GM23338 (cell line): Measurements from ENCODE around the gene EFEMP1. TPM values are rescaled to one million over a fixed set of nuclear protein-coding genes. Genes with fewer than 3 reads are reported as not detected.
"Not testable (repeated sequence)": the region's sequence is repeated elsewhere in the genome, so short reads cannot be mapped to it uniquely, and the experiment has no call there.

Experiments
- ATAC-seq: fragments of 200-7000 bp; cut with Tn5 transposase; 3 replicates; pipeline ENCODE4 v1.9.1; 2020
- DNase-seq: peaks from one replicate; pipeline ENCODE4 v3.0.0-alpha.2; 2015; ENCODE audit warnings: low spot score
- H2AFZ ChIP-seq: fragments of 200-600 bp; sonication (generic); 2 replicates; pipeline ENCODE4 v1.8.0; 2016; ENCODE audit warnings: antibody characterized with exemption, mild to moderate bottlenecking, moderate library complexity
- H3F3A ChIP-seq: fragments of 200-600 bp; sonication (generic); replicated peaks from 2 replicates; pipeline ENCODE4 v1.8.0; 2017; ENCODE audit warnings: antibody characterized with exemption, mixed run types, low read depth
- H3K27ac ChIP-seq: fragments of 200-600 bp; sonication (generic); 2 replicates; pipeline ENCODE4 v1.6.1; 2016; ENCODE audit warnings: low read depth
- H3K27me3 ChIP-seq: fragments of 200-600 bp; sonication (generic); 2 replicates; pipeline ENCODE4 v1.8.0; 2016; ENCODE audit warnings: mild to moderate bottlenecking, mixed run types, moderate library complexity; ENCODE audit not compliant: insufficient read depth
- H3K36me3 ChIP-seq: fragments of 200-600 bp; sonication (generic); 2 replicates; pipeline ENCODE4 v1.8.0; 2016; ENCODE audit warnings: mild to moderate bottlenecking; ENCODE audit not compliant: insufficient read depth
- H3K4me1 ChIP-seq: fragments of 200-600 bp; sonication (generic); 2 replicates; pipeline ENCODE4 v1.8.0; 2016; ENCODE audit warnings: mild to moderate bottlenecking, moderate library complexity; ENCODE audit not compliant: insufficient read depth
- H3K4me2 ChIP-seq: fragments of 200-600 bp; sonication (generic); 2 replicates; pipeline ENCODE4 v1.7.1; 2017; ENCODE audit warnings: mixed run types
- H3K4me3 ChIP-seq: fragments of 200-600 bp; sonication (generic); 2 replicates; pipeline ENCODE4 v1.6.1; 2016; ENCODE audit warnings: mixed run types
- H3K79me2 ChIP-seq: fragments of 200-600 bp; sonication (generic); replicated peaks from 2 replicates; pipeline ENCODE4 v1.8.0; 2017; ENCODE audit warnings: mild to moderate bottlenecking; ENCODE audit not compliant: insufficient read depth
- H3K9me2 ChIP-seq: fragments of 200-600 bp; sonication (generic); 2 replicates; pipeline ENCODE4 v1.8.0; 2017; ENCODE audit not compliant: insufficient read depth
- H4K20me1 ChIP-seq: fragments of 200-600 bp; sonication (generic); replicated peaks from 2 replicates; pipeline ENCODE4 v1.8.0; 2017; ENCODE audit warnings: mild to moderate bottlenecking; ENCODE audit not compliant: insufficient read depth
- H3K27ac Mint-ChIP-seq: 2 replicates; pipeline ENCODE4 v1.8.0; 2020; ENCODE audit warnings: inconsistent platforms, mild to moderate bottlenecking, moderate library complexity, mixed read lengths
- H3K27me3 Mint-ChIP-seq: 3 replicates; pipeline ENCODE4 v1.8.0; 2022; ENCODE audit warnings: low read depth, mild to moderate bottlenecking, moderate library complexity, mixed read lengths, inconsistent platforms; ENCODE audit not compliant: insufficient read depth, poor library complexity
- H3K36me3 Mint-ChIP-seq: 3 replicates; pipeline ENCODE4 v1.8.0; 2021; ENCODE audit warnings: low read depth, mild to moderate bottlenecking, inconsistent platforms, moderate library complexity, mixed read lengths
- H3K4me1 Mint-ChIP-seq: 3 replicates; pipeline ENCODE4 v1.8.0; 2020; ENCODE audit warnings: mild to moderate bottlenecking, inconsistent platforms, mixed read lengths
- H3K4me3 Mint-ChIP-seq: 3 replicates; pipeline ENCODE4 v1.8.0; 2021; ENCODE audit warnings: moderate library complexity, mild to moderate bottlenecking, inconsistent platforms, mixed read lengths
- H3K9me3 Mint-ChIP-seq: 3 replicates; pipeline ENCODE4 v1.8.0; 2020; ENCODE audit warnings: moderate library complexity, mild to moderate bottlenecking, inconsistent platforms, mixed read lengths
- CTCF ChIP-seq, 2 experiments: fragments of 200-600 bp in 1 of 2; sonication (generic) in 1 of 2; conservative IDR thresholded peaks; 2 replicates each; pipeline versions ENCODE4 v1.5.1 to v1.6.1; 2016 to 2017; ENCODE audit warnings: antibody characterized with exemption in 2 of 2, low read depth in 2 of 2, mild to moderate bottlenecking in 2 of 2, moderate library complexity in 1 of 2
- ETS1 ChIP-seq: IDR thresholded peaks from 2 replicates; pipeline ENCODE4 v1.6.1; 2016; ENCODE audit warnings: antibody characterized with exemption
- EZH2 ChIP-seq: fragments of 200-600 bp; sonication (generic); IDR thresholded peaks from one replicate; pipeline ENCODE4 v1.8.0; 2017; ENCODE audit warnings: antibody characterized with exemption, mild to moderate bottlenecking, low read depth; ENCODE audit not compliant: unreplicated experiment
- EZH2phosphoT487 ChIP-seq: fragments of 200-600 bp; sonication (generic); IDR thresholded peaks from one replicate; pipeline ENCODE4 v1.8.1; 2018; ENCODE audit warnings: antibody characterized with exemption; ENCODE audit not compliant: unreplicated experiment
- ZNF114 ChIP-seq: fragments of 250-450 bp; sonication (Bioruptor Pico); IDR thresholded peaks from 2 replicates; pipeline ENCODE4 v1.5.0; 2020; ENCODE audit warnings: mild to moderate bottlenecking, moderate library complexity
- ZNF331 ChIP-seq: fragments of 250-450 bp; sonication (Bioruptor Pico); IDR thresholded peaks from 2 replicates; pipeline ENCODE4 v1.5.0; 2020; ENCODE audit warnings: low read depth, mild to moderate bottlenecking, moderate library complexity
- ZNF462 ChIP-seq: fragments of 250-450 bp; sonication (Bioruptor Pico); IDR thresholded peaks from 2 replicates; pipeline ENCODE4 v1.5.0; 2020; ENCODE audit warnings: mild to moderate bottlenecking, moderate library complexity
- polyA plus RNA-seq: library from polyadenylated mRNA; unstranded; fragments of >200 nt; fragmentation: Nextera tagmentation; extraction: Ambion mirVana; gene quantifications from 2 replicates; pipeline ENCODE4 v1.2.1, GENCODE V29; 2016
- total RNA-seq: library from RNA; depleted of rRNA; stranded (reverse); fragments of >200 nt; shearing (Covaris generic); gene quantifications from 2 replicates; pipeline ENCODE4 v1.2.3, GENCODE V29; 2014

The EFEMP1 gene
- total and polyA plus RNA-seq, 2 experiments from 2014 or later = 12.6 to 22.5 TPM

GRCh38 chr2:55831671-55832410 is 91.7 kb downstream of the EFEMP1 start:
- H3K9me2 ChIP-seq, H3K4me2 ChIP-seq, H3K4me3 Mint-ChIP-seq, H4K20me1 ChIP-seq, H3K9me3 Mint-ChIP-seq, H3K4me3 ChIP-seq, H3K27me3 Mint-ChIP-seq, H2AFZ ChIP-seq, H3K4me1 ChIP-seq, ATAC-seq, DNase-seq, H3K27me3 ChIP-seq, H3K36me3 ChIP-seq, H3K79me2 ChIP-seq, H3K27ac Mint-ChIP-seq, H3K27ac ChIP-seq, H3F3A ChIP-seq, H3K36me3 Mint-ChIP-seq: not testable (repeated sequence)
- peaks cover 17% of the 10 kb centered on the region for H3K4me1 Mint-ChIP-seq

- Mint-ChIP-seq H3K4me3 (no peak overlapping the region), H3K36me3 (no peaks in the 10 kb centered on the region), H3K27ac (no peak overlapping the region), H3K27me3 (peaks cover 2% of the 10 kb centered on the region), H3K9me3 (no peaks in the 10 kb centered on the region), H3K4me1 (peaks cover 15% of the 10 kb centered on the region)
- Histone ChIP-seq H4K20me1 (no peaks in the 10 kb centered on the region), H3F3A (no peaks in the 10 kb centered on the region), H3K27ac (no peak overlapping the region), H3K36me3 (no peaks in the 10 kb centered on the region), H3K79me2 (no peaks in the 10 kb centered on the region), H2AFZ (no peak overlapping the region), H3K4me2 (no peak overlapping the region), H3K4me3 (no peak overlapping the region), H3K4me1 (no peaks in the 10 kb centered on the region; the same call in 1 of the 2 replicates), H3K9me2 (no peaks in the 10 kb centered on the region), H3K27me3 (no peaks in the 10 kb centered on the region)
- ATAC-seq (no peak), DNase-seq (no peak)
- no peak for TF ChIP-seq EZH2phosphoT487
- no peak for TF ChIP-seq ZNF331 (CRISPR knock-in tag)
- no peak for TF ChIP-seq CTCF (conservative IDR thresholded peaks at IDR 0.05; ENCODE audit: low read depth in 2 of 2)
- no peak for TF ChIP-seq ZNF462
- no peak for TF ChIP-seq EZH2
- TF ChIP-seq ZNF114 (CRISPR knock-in tag) = no peak
- TF ChIP-seq ETS1 = no peak
Observed at GRCh38 chr2:55827855-55828254, 95.7 kb downstream of the EFEMP1 start.

GRCh38 chr2:55827428-55827827 is 96.2 kb downstream of the EFEMP1 start:
- not testable (repeated sequence) for H3K9me2 ChIP-seq

More at GRCh38 chr2:55827428-55827827, 96.2 kb downstream of the EFEMP1 start:
- H2AFZ ChIP-seq = 0 out of 2 replicates have a peak overlapping the region, but pooled peaks have one; percentile 23
- H3K4me2 ChIP-seq, H3K27ac ChIP-seq, ATAC-seq, H3K9me3 Mint-ChIP-seq, H3F3A ChIP-seq, DNase-seq, H3K36me3 ChIP-seq, H3K27me3 Mint-ChIP-seq, H3K4me1 ChIP-seq, H3K36me3 Mint-ChIP-seq, H3K79me2 ChIP-seq, H4K20me1 ChIP-seq, H3K27me3 ChIP-seq, H3K4me3 ChIP-seq, H3K27ac Mint-ChIP-seq, H3K4me3 Mint-ChIP-seq: not testable (repeated sequence)
- peaks cover 15% of the 10 kb centered on the region for H3K4me1 Mint-ChIP-seq
